Effector memory CD8-positive, alpha-beta T cell (primary cell): ENCODE measurements around the gene ZNF41.
"Not testable (repeated sequence)": the region's sequence is repeated elsewhere in the genome, so short reads cannot be mapped to it uniquely, and the experiment has no call there.

Experiments used
- ATAC-seq: fragments of 150-1000 bp; cut with Tn5 transposase; replicated peaks from 2 replicates; pipeline ENCODE4 v1.10.0; 2021; ENCODE audit warnings: mild to moderate bottlenecking, moderate library complexity
- DNase-seq, 3 experiments: peaks; one replicate each; pipeline ENCODE4 v3.0.0; 2021
- H3K27ac Mint-ChIP-seq, 2 donors: one replicate each; pipeline ENCODE4 v1.8.0; 2022; ENCODE audit warnings: mild to moderate bottlenecking in 2 of 2, mixed read lengths in 2 of 2, moderate library complexity in 2 of 2
- H3K27me3 Mint-ChIP-seq, 2 donors: one replicate each; pipeline ENCODE4 v1.8.0; 2022; ENCODE audit warnings: mixed read lengths in 2 of 2
- H3K36me3 Mint-ChIP-seq: one replicate; pipeline ENCODE4 v1.8.0; 2022; ENCODE audit warnings: mild to moderate bottlenecking, moderate library complexity, mixed read lengths; ENCODE audit not compliant: insufficient read depth
- H3K4me1 Mint-ChIP-seq, 2 donors: one replicate each; pipeline ENCODE4 v1.8.0; 2022; ENCODE audit warnings: low read depth in 2 of 2, mixed read lengths in 2 of 2
- H3K4me3 Mint-ChIP-seq, 2 donors: one replicate each; pipeline ENCODE4 v1.8.0; 2022; ENCODE audit warnings: mild to moderate bottlenecking in 2 of 2, mixed read lengths in 2 of 2, moderate library complexity in 2 of 2
- H3K9me3 Mint-ChIP-seq, 2 donors: one replicate each; pipeline ENCODE4 v1.8.0; 2022; ENCODE audit warnings: mixed read lengths in 2 of 2
- total RNA-seq, 9 experiments: gene quantifications; one replicate each; lab custom pipeline; 2026; lab: John Stamatoyannopoulos, UW

ZNF41 gene
- 10.8 to 49.6 (median 27.3) reads per million in 9 experiments for total RNA-seq

DNA sequence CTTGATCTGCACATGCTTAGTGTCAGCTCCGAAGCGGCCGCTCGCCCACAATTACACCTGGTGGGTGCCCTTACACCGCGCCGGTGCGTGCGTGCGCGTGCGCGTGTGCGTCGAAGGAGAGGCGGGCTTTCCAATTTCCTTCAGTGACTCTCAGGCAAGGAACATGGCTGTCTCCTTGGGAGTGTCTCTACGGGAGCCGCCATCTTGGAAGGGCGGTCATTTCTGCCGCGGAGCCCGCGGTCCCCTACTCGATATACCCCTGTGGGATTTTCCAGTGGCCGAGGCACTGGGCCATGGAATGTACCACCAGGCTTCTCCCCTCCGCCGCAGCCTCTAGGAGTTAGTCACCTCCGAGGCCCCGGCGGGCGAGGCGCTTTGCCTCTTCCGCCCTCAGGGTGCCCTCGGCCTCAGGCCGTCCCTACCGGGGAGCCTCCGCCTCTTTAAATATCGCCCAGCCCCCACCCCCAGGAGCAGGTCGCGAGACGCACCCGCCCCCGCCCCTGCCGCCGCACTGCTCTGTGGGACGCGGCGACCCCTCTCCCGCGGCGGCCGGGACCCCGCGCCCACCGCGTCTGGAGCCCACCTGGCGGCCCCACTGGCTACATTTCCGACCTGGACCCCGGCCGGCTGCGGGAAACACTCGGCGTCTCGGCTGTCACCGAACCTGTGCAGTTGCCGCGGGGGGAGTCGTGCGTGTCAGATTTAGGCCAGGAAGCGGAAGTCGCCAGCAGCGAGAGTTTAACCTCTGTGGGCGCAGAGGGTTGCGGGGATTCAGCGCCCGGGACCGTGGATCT, at the start of gene ZNF41:
Gene ZNF41, minus strand, starts transcription at position 711 of the 794 bp plus-strand sequence. CDS start 15,741 bp downstream, outside the sequence.
- DNase-seq (peak; percentile 65 to 69 (median 67)), ATAC-seq (peak; percentile 86)
- H3K4me3 Mint-ChIP-seq, result peak within 1 kb of the TSS; percentile 80 to 81
- H3K27ac Mint-ChIP-seq, result peak within 1 kb of the TSS; percentile 72 to 90
- no peaks in the 10 kb centered on the region for H3K9me3 Mint-ChIP-seq
- peaks cover 14% of the 10 kb centered on the region for H3K36me3 Mint-ChIP-seq
- no peaks in the 10 kb centered on the region for H3K27me3 Mint-ChIP-seq
- peaks cover 20 to 26% of the 10 kb centered on the region in 2 donors for H3K4me1 Mint-ChIP-seq

GRCh38 chrX:47530049-47530448, 47.0 kb upstream of the ZNF41 start:
- no peak for ATAC-seq
- Mint-ChIP-seq H3K27ac (no peak overlapping the region), H3K4me1 (no peaks in the 10 kb centered on the region), H3K4me3 (no peak overlapping the region), H3K36me3 (no peaks in the 10 kb centered on the region), H3K9me3 (no peaks in the 10 kb centered on the region), H3K27me3 (no peaks in the 10 kb centered on the region)
- DNase-seq, result no peak

DNA sequence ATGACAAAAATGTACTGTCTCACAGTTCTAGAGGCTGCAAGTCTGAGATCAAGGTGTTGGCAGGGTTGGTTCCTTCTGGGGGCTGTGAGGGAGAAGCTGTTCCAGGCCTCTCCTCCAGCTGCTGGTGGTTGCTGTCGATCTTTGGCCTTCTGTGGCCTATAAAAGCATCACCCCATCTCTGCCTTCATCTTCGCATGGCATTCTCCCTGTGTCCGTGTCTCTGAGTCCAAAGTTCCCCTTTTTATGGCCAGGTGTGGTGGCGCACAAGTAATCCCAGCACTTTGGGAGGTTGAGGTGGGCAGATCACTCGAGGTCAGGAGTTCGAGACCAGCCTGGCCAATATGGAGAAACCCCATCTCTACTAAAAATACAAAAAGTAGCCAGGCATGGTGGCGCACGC, 46.5 kb upstream of the ZNF41 start:
- ATAC-seq (no peak), DNase-seq (no peak)
- no peaks in the 10 kb centered on the region for H3K27me3 Mint-ChIP-seq
- H3K36me3 Mint-ChIP-seq, result no peaks in the 10 kb centered on the region
- no peak overlapping the region for H3K27ac Mint-ChIP-seq
- no peaks in the 10 kb centered on the region for H3K9me3 Mint-ChIP-seq
- no peak overlapping the region for H3K4me3 Mint-ChIP-seq
- no peaks in the 10 kb centered on the region for H3K4me1 Mint-ChIP-seq

- Mint-ChIP-seq H3K27me3 (no peaks in the 10 kb centered on the region), H3K36me3 (no peaks in the 10 kb centered on the region), H3K4me3 (peak overlapping the region; percentile 71 to 73), H3K9me3 (no peaks in the 10 kb centered on the region), H3K27ac (no peak overlapping the region), H3K4me1 (no peaks in the 10 kb centered on the region)
- DNase-seq (no peak), ATAC-seq (no peak)
These were observed 40.7 kb upstream of the ZNF41 start for GRCh38 chrX:47523713-47524166.

GRCh38 chrX:47523297-47523696, 40.3 kb upstream of the ZNF41 start:
- Mint-ChIP-seq H3K27me3 (no peaks in the 10 kb centered on the region), H3K9me3 (no peaks in the 10 kb centered on the region), H3K36me3 (no peaks in the 10 kb centered on the region), H3K4me3 (peak overlapping the region; percentile 71 to 73), H3K4me1 (no peaks in the 10 kb centered on the region), H3K27ac (peak overlapping the region in 1 of 2 donors; percentile 60)
- peak; percentile 99 for ATAC-seq
- DNase-seq, result peak; percentile 70 to 75 (median 72)

DNA sequence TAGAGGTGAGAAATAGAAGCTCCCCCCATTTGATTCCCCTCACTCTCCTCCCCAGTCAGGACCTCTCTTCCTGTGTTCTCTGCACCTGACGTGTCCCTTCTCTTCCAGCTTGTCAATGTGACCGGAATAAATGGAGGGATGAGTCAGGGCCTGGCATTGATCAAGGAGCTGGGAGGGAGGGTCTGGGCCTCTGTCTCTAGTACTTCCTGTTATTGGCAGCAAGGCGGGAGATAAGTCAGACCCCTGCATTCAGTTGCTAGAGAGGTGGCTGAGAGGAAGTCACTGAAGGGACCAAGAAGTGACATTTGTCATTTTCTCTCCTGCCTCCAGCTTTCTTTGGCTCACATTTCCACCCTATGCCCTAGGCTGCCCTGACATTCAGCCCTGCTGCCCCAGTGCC, 35.1 kb upstream of the ZNF41 start:
- no peak for ATAC-seq
- H3K4me3 Mint-ChIP-seq, result no peak overlapping the region
- H3K36me3 Mint-ChIP-seq, result no peaks in the 10 kb centered on the region
- H3K9me3 Mint-ChIP-seq, result no peaks in the 10 kb centered on the region
- H3K4me1 Mint-ChIP-seq, result peaks cover 8% of the 10 kb centered on the region in 2 donors
- H3K27me3 Mint-ChIP-seq, result no peaks in the 10 kb centered on the region
- no peak overlapping the region for H3K27ac Mint-ChIP-seq
- DNase-seq, result no peak

DNA sequence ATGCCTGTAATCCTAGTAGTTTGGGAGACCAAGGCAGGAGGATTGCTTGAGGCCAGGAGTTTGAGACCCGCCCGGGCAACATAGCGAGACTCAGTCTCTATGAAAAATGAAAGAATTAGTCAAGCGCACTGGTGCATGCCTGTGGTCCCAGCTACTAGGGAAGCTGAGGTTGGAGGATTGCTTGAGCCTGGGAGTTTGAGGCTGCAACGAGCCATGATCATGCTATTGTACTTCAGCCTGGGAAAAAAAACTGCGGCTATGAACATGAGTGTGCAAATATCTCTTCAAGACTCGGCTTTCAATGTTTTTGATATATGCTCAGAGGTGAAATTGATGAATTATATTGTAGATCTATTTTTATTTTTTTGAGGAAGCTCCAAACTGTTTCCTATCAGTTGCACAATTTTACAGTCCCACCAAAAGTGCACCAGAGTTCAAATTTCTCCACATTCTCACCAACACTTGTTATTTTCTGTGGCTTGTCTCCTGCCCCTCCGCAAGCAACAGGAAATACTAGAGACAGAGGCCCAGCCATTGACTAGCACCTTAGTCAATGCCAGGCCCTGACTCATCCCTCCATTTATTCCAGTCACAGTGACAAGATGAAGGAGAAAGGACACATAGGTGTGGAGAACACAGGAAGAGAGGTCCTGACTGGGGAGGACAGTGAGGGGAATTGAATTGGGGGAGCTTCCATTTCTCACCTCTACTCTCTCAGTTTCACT, 33.1 kb upstream of the ZNF41 start:
- H3K4me1 Mint-ChIP-seq, result peaks cover 8 to 9% of the 10 kb centered on the region in 2 donors
- ATAC-seq (no peak), DNase-seq (no peak)
- no peaks in the 10 kb centered on the region for H3K36me3 Mint-ChIP-seq
- no peaks in the 10 kb centered on the region for H3K27me3 Mint-ChIP-seq
- H3K9me3 Mint-ChIP-seq, result no peaks in the 10 kb centered on the region
- H3K27ac Mint-ChIP-seq, result no peak overlapping the region
- no peak overlapping the region for H3K4me3 Mint-ChIP-seq

- peak overlapping the region; percentile 84 to 89 for H3K4me3 Mint-ChIP-seq
- DNase-seq (no peak), ATAC-seq (no peak)
- H3K27me3 Mint-ChIP-seq, result no peaks in the 10 kb centered on the region
- no peaks in the 10 kb centered on the region for H3K9me3 Mint-ChIP-seq
- H3K4me1 Mint-ChIP-seq, result peaks cover 8 to 9% of the 10 kb centered on the region in 2 donors
- no peak overlapping the region for H3K27ac Mint-ChIP-seq
- H3K36me3 Mint-ChIP-seq, result no peaks in the 10 kb centered on the region
These were observed 31.7 kb upstream of the ZNF41 start for GRCh38 chrX:47514533-47515235.

DNA sequence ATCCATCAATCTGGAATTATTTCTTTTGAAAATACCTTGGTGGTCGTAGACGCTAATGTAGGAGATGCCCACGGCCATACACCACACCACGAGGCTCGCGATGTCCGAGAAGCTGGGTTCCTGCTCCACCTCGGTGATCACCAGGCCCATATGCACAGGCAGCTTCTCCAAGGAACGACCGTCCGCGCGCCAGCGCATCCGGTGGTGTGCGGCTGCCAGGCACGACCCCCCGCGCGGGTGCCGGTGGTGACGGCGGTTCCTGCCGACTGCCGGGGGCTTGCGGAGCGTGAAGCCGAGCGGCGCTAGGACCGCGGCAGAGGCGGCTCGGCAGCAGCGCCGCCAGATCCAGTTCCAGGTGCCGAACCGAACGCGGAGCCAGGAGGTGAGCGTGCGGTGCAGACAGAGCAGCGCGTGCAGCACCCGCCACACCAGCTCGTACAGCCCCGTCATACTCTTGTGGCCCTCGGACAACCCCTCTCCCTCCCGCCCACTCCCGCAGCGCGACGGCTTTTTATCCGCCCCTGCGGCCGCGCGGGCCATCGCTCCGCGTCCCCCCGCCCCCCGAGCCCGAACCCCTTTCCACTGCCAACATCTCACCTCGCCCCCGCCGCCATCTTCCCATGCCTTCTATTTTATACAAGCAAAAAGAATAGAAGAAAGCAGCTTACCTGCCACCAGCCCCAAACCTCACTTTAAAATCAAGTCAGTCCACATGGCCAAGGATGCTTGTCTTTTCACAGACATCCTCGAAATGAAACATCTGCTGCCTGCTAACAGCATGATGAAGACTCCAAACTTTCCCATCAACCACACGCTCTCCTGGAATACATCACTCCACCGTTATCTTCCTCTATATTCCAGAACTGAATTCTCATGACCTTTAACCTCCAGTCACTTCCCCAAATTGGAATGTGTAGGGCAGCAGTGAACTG, 30.3 kb upstream of the ZNF41 start:
- not testable (repeated sequence) for H3K27me3 Mint-ChIP-seq, H3K36me3 Mint-ChIP-seq, DNase-seq, H3K9me3 Mint-ChIP-seq, H3K4me1 Mint-ChIP-seq
- ATAC-seq, result peak; percentile 91
- peak overlapping the region; percentile 84 to 89 for H3K4me3 Mint-ChIP-seq
- peak overlapping the region; percentile 41 to 45 for H3K27ac Mint-ChIP-seq

DNA sequence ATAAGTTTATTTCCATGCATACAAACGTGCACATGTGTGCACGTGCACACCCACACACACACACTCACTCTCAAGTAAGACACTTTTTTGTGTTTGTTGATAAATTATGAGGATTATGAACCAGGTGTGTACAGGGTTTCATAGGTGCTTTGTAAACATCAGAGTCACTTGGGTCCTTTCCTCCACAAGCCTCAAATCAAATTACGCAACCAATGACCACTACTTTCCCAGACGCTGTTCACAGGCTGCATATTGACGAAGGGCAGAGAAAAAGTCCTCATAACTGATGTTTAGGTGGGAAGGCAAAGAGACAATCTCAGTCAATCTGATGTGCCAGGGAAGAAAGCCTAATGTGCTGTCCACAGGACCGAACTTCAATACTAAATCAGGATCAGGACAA, 29.4 kb upstream of the ZNF41 start:
- H3K9me3 Mint-ChIP-seq, ATAC-seq, H3K4me1 Mint-ChIP-seq, H3K36me3 Mint-ChIP-seq, DNase-seq, H3K27me3 Mint-ChIP-seq: not testable (repeated sequence)
- H3K27ac Mint-ChIP-seq, result peak overlapping the region in 1 of 2 donors; percentile 41
- peak overlapping the region in 1 of 2 donors; percentile 29 for H3K4me3 Mint-ChIP-seq

GRCh38 chrX:47507153-47507867, 24.3 kb upstream of the ZNF41 start:
- no peaks in the 10 kb centered on the region for H3K27me3 Mint-ChIP-seq
- DNase-seq (no peak), ATAC-seq (no peak)
- no peaks in the 10 kb centered on the region for H3K36me3 Mint-ChIP-seq
- H3K9me3 Mint-ChIP-seq, result no peaks in the 10 kb centered on the region
- no peaks in the 10 kb centered on the region for H3K4me1 Mint-ChIP-seq
- H3K27ac Mint-ChIP-seq, result no peak overlapping the region
- no peak overlapping the region for H3K4me3 Mint-ChIP-seq

- Mint-ChIP-seq H3K9me3 (no peaks in the 10 kb centered on the region), H3K4me3 (no peak overlapping the region), H3K4me1 (no peaks in the 10 kb centered on the region), H3K36me3 (no peaks in the 10 kb centered on the region), H3K27me3 (no peaks in the 10 kb centered on the region), H3K27ac (no peak overlapping the region)
- ATAC-seq, result no peak
- DNase-seq, result no peak
These were observed 20.1 kb upstream of the ZNF41 start for GRCh38 chrX:47503151-47503550.
